Germinal center (tissue), 1 donor: Measurements from ENCODE around the gene NDFIP1.
A peak's percentile ranks its signal among the peaks of the same experiment; 100 is the strongest.
"Not testable (repeated sequence)": the region's sequence is repeated elsewhere in the genome, so short reads cannot be mapped to it uniquely, and the experiment has no call there.

Source experiments
- DNase-seq: peaks from one replicate; pipeline ENCODE4 v3.0.0; 2012; ENCODE audit warnings: mixed read lengths, low spot score

The NDFIP1 gene

GRCh38 chr5:142108432-142109330, at the start of gene NDFIP1:
Gene NDFIP1 (plus strand): TSS chr5:142108779. CDS start chr5:142108975, 196 bp downstream.
- peak; percentile 83 for DNase-seq

GRCh38 chr5:142059304-142059940, 49.2 kb upstream of the NDFIP1 start:
- no peak for DNase-seq

GRCh38 chr5:142063376-142063775, 45.2 kb upstream of the NDFIP1 start:
- no peak for DNase-seq

- no peak for DNase-seq
Observed at GRCh38 chr5:142063878-142064331, 44.7 kb upstream of the NDFIP1 start.

GRCh38 chr5:142065273-142065672, 43.3 kb upstream of the NDFIP1 start:
- no peak for DNase-seq

- no peak for DNase-seq
Observed at GRCh38 chr5:142069606-142070399, 38.8 kb upstream of the NDFIP1 start.

GRCh38 chr5:142070734-142071133, 37.8 kb upstream of the NDFIP1 start:
- no peak for DNase-seq

- DNase-seq, result no peak
Observed at GRCh38 chr5:142072488-142072887, 36.1 kb upstream of the NDFIP1 start.

GRCh38 chr5:142073362-142073988, 35.1 kb upstream of the NDFIP1 start:
- DNase-seq, result no peak

GRCh38 chr5:142074006-142074405, 34.6 kb upstream of the NDFIP1 start:
- DNase-seq, result no peak

GRCh38 chr5:142078221-142078620, 30.4 kb upstream of the NDFIP1 start:
- DNase-seq, result no peak

- DNase-seq, result no peak
Observed at GRCh38 chr5:142078706-142079105, 29.9 kb upstream of the NDFIP1 start.

- DNase-seq, result no peak
Observed at GRCh38 chr5:142079306-142079721, 29.3 kb upstream of the NDFIP1 start.

GRCh38 chr5:142080248-142080647, 28.3 kb upstream of the NDFIP1 start:
- DNase-seq, result no peak

GRCh38 chr5:142082182-142082781, 26.3 kb upstream of the NDFIP1 start:
- DNase-seq, result no peak

- no peak for DNase-seq
Observed at GRCh38 chr5:142086229-142086628, 22.4 kb upstream of the NDFIP1 start.

GRCh38 chr5:142086679-142087078, 21.9 kb upstream of the NDFIP1 start:
- DNase-seq, result no peak

- no peak for DNase-seq
Observed at GRCh38 chr5:142087920-142088679, 20.5 kb upstream of the NDFIP1 start.

- not testable (repeated sequence) for DNase-seq
Observed at GRCh38 chr5:142088855-142089479, 19.6 kb upstream of the NDFIP1 start.

- no peak for DNase-seq
Observed at GRCh38 chr5:142091012-142091411, 17.6 kb upstream of the NDFIP1 start.
